ENCODE data around the gene TACC3.

GRCh38 chr4:1763550-1764080 lies 42.3 kb downstream of the TACC3 start:
- TF ChIP-seq POLR2A (IDR thresholded peaks at IDR 0.05): no peak
- TF ChIP-seq CTCF (IDR thresholded peaks at IDR 0.05): no peak
- no peak for TF ChIP-seq POLR2AphosphoS5 (IDR thresholded peaks at IDR 0.05)
